Measurements from ENCODE around the gene CDAN1. TPM values are rescaled to one million over a fixed set of nuclear protein-coding genes. Genes with fewer than 3 reads are reported as not detected.

Gene CDAN1
- total and polyA plus RNA-seq, 2 of the 8 experiments (the other 6 are each of a cell fraction or from before 2014, with no cell fraction given) = 4.5 to 18.6 TPM

DNA sequence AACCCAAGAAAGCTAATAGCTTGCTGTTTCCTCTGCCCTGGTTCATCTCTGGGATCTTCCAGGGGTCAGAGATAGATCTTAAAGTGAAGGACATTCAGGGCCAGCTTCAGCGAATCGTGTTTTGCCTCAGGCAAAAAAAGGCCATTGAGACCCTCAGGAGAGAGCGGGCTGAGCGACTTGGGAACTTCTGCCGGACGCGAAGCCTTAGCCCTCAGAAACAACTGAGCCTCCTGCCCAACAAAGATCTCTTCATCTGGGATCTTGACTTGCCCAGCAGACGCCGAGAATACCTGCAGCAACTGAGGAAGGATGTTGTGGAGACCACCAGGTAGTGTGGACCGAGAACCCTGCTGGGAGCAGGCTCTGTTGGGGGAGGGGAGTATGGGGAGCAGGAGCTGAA lies 42.5 kb downstream of the CDAN1 start:
- no peaks in the 10 kb centered on the region for H3K27me3 ChIP-seq (replicated peaks in 1 of 4; ENCODE audit: control insufficient read depth in 3 of 4, extremely low read depth in 1 of 4, insufficient read depth in 3 of 4, low read length in 3 of 4)
- POLR2A ChIA-PET (ENCODE audit: partially characterized antibody) = no interaction called here
- peaks cover 0 to 1% of the 10 kb centered on the region in 2 experiments for H4K20me1 ChIP-seq (replicated peaks in 1 of 2; ENCODE audit: control insufficient read depth in 1 of 2, insufficient read depth in 2 of 2, low read length in 2 of 2)
- H3K4me2 ChIP-seq (ENCODE audit: insufficient read depth in 1 of 2, low read depth in 2 of 2, low read length in 2 of 2) = no peak overlapping the region
- peaks cover 0 to 12% (median under 1%) of the 10 kb centered on the region in 4 experiments; a peak in 3 of 8 replicates for H3K36me3 ChIP-seq (ENCODE audit: control insufficient read depth in 2 of 4, insufficient read depth in 4 of 4, low read length in 3 of 4)
- no peak overlapping the region for H3K27ac ChIP-seq (ENCODE audit: low read depth, low read length)
- H2BK12ac ChIP-seq (ENCODE audit: low read depth, low read length) = no peak overlapping the region
- WGBS, 2 experiments (ENCODE audit: extremely low coverage in 1 of 2, insufficient coverage in 1 of 2, insufficient read length in 1 of 2, insufficient replicate concordance in 2 of 2, low coverage in 1 of 2, low lambda C conversion rate in 2 of 2, missing lambda C conversion rate in 1 of 2) = 92% methylated on average over 10 of the region's 10 CpGs; no CpG with 5 or more reads in 1 of the 2 experiments
- no peak for FAIRE-seq
- no peak overlapping the region for H3K56ac ChIP-seq (replicated peaks; ENCODE audit: insufficient read length, low read depth, low read length)
- H2BK120ac ChIP-seq (replicated peaks; ENCODE audit: low read depth, low read length) = no peak overlapping the region
- no peak overlapping the region for H3K4ac ChIP-seq (replicated peaks; ENCODE audit: insufficient read length, low read depth, low read length)
- no peak overlapping the region for H4K91ac ChIP-seq (replicated peaks; ENCODE audit: insufficient read length, low read length)
- H4K5ac ChIP-seq (ENCODE audit: insufficient read length, low read depth, low read length) = no peak overlapping the region
- H3K79me1 ChIP-seq (ENCODE audit: low read depth, low read length) = no peaks in the 10 kb centered on the region
- H3K9ac ChIP-seq (replicated peaks in 1 of 4; ENCODE audit: extremely low read depth in 1 of 4, low read depth in 3 of 4, low read length in 3 of 4) = no peak overlapping the region
- H3K23ac ChIP-seq (ENCODE audit: insufficient read length) = no peak overlapping the region
- H3K9me3 ChIP-seq (ENCODE audit: insufficient read depth in 2 of 2, low read depth in 1 of 2, low read length in 1 of 2) = no peaks in the 10 kb centered on the region
- H3K4me1 ChIP-seq (replicated peaks in 1 of 4; ENCODE audit: control insufficient read depth in 3 of 4, insufficient read depth in 4 of 4, low read length in 3 of 4) = no peaks in the 10 kb centered on the region
- no peaks in the 10 kb centered on the region for H3K79me2 ChIP-seq (ENCODE audit: control insufficient read depth in 1 of 2, insufficient read depth in 2 of 2, low read length in 2 of 2)
- no peak for DNase-seq (ENCODE audit: low read depth in 1 of 2, low spot score in 2 of 2)
- CTCF ChIA-PET (ENCODE audit: partially characterized antibody) = interaction anchor here (0.6 to 2.0 kb wide), 3 partner anchors 10 to 300 kb away, joined by 3 to 11 read pairs (median 6); no protein-coding TSS in a partner anchor
- no peak overlapping the region for H3K4me3 ChIP-seq (ENCODE audit: extremely low read depth in 1 of 4, insufficient read depth in 2 of 4, low read depth in 3 of 4, low read length in 4 of 4)
- H4K8ac ChIP-seq (ENCODE audit: extremely low read depth, insufficient read depth, low read length) = no peak overlapping the region
- H3K14ac ChIP-seq (ENCODE audit: insufficient read length) = no peak overlapping the region
- H2BK5ac ChIP-seq (ENCODE audit: low read depth, low read length) = no peak overlapping the region; the same call in 1 of the 2 replicates
- H2AK5ac ChIP-seq (ENCODE audit: low read depth, low read length) = no peak overlapping the region
- no peak overlapping the region for H2BK20ac ChIP-seq (ENCODE audit: low read length)
- H2AFZ ChIP-seq (ENCODE audit: low read length) = no peak overlapping the region
- H2BK15ac ChIP-seq (ENCODE audit: low read length) = no peak overlapping the region
- no peak overlapping the region for H3K18ac ChIP-seq (ENCODE audit: extremely low read depth, low read length)
- no peaks in the 10 kb centered on the region for H3K23me2 ChIP-seq (ENCODE audit: low read depth, low read length)
- no peak for TF ChIP-seq EP300 (IDR thresholded peaks at IDR 0.05; ENCODE audit: borderline replicate concordance in 1 of 2, low read depth in 2 of 2, low read length in 2 of 2)
- TF ChIP-seq KDM4A (IDR thresholded peaks at IDR 0.05; ENCODE audit: low read depth, low read length, severe bottlenecking) = no peak
- no peak for TF ChIP-seq CHD1 (IDR thresholded peaks at IDR 0.05; ENCODE audit: low read depth, low read length)
- no peak for TF ChIP-seq ASH2L (IDR thresholded peaks at IDR 0.05; ENCODE audit: low read length)
- no peak for TF ChIP-seq SP4 (IDR thresholded peaks at IDR 0.05; ENCODE audit: low read length)
- TF ChIP-seq SAP30 (IDR thresholded peaks at IDR 0.05; ENCODE audit: insufficient read depth, insufficient replicate concordance, low read length) = no peak
- no peak for TF ChIP-seq PHF8 (conservative IDR thresholded peaks at IDR 0.05; ENCODE audit: low read depth, low read length)
- TF ChIP-seq KDM5A (IDR thresholded peaks at IDR 0.05; ENCODE audit: low read length) = no peak
- no peak for TF ChIP-seq EGR1 (IDR thresholded peaks at IDR 0.05; ENCODE audit: borderline replicate concordance, low read depth, low read length)
- no peak for TF ChIP-seq TBP (IDR thresholded peaks at IDR 0.05; ENCODE audit: low read depth, low read length)
- TF ChIP-seq GABPA (IDR thresholded peaks at IDR 0.05; ENCODE audit: borderline replicate concordance, insufficient read depth, low read length) = no peak
- no peak for TF ChIP-seq CEBPB (IDR thresholded peaks at IDR 0.05; ENCODE audit: low read depth, low read length)
- no peak for TF ChIP-seq POU5F1 (IDR thresholded peaks at IDR 0.05; ENCODE audit: low read depth, low read length)
